Neutrophil (primary cell): ENCODE results near the gene S100A2.
A peak's percentile ranks its signal among the peaks of the same experiment; 100 is the strongest.

Experiments
- H3K27ac ChIP-seq: fragments of 200-600 bp; sonication (generic); 2 replicates; pipeline ENCODE4 v1.5.1; 2016; ENCODE audit warnings: mild to moderate bottlenecking, moderate library complexity
- H3K27me3 ChIP-seq: fragments of 200-600 bp; sonication (generic); 2 replicates; pipeline ENCODE4 v1.6.0; 2016; ENCODE audit warnings: mild to moderate bottlenecking
- H3K36me3 ChIP-seq: fragments of 200-600 bp; sonication (generic); 2 replicates; pipeline ENCODE4 v1.5.1; 2017
- H3K4me1 ChIP-seq, 2 experiments: fragments of 200-600 bp in 1 of 2; sonication (generic) in 1 of 2; 1 replicate in 1 of 2; 2 replicates in 1 of 2; pipeline versions ENCODE4 v1.5.1 to v1.6.1; 2013 to 2016; ENCODE audit warnings: low read depth in 1 of 2, low read length in 1 of 2, mild to moderate bottlenecking in 1 of 2, moderate library complexity in 1 of 2; ENCODE audit not compliant: control insufficient read depth in 1 of 2, insufficient read depth in 1 of 2
- H3K4me3 ChIP-seq, 2 experiments: fragments of 200-600 bp in 1 of 2; sonication (generic) in 1 of 2; 1 replicate in 1 of 2; 2 replicates in 1 of 2; pipeline ENCODE4 v1.5.1; 2013 to 2016; ENCODE audit warnings: low read depth in 1 of 2, low read length in 1 of 2, mild to moderate bottlenecking in 1 of 2, moderate library complexity in 1 of 2
- H3K9me3 ChIP-seq: fragments of 200-600 bp; sonication (generic); 2 replicates; pipeline ENCODE4 v1.5.1; 2016
- TF ChIP-seq, protein P1 (sequence below): fragments of 200-600 bp; sonication (generic); IDR thresholded peaks from 2 replicates; pipeline ENCODE4 v1.5.1; 2016; ENCODE audit warnings: antibody characterized with exemption

The S100A2 gene

DNA sequence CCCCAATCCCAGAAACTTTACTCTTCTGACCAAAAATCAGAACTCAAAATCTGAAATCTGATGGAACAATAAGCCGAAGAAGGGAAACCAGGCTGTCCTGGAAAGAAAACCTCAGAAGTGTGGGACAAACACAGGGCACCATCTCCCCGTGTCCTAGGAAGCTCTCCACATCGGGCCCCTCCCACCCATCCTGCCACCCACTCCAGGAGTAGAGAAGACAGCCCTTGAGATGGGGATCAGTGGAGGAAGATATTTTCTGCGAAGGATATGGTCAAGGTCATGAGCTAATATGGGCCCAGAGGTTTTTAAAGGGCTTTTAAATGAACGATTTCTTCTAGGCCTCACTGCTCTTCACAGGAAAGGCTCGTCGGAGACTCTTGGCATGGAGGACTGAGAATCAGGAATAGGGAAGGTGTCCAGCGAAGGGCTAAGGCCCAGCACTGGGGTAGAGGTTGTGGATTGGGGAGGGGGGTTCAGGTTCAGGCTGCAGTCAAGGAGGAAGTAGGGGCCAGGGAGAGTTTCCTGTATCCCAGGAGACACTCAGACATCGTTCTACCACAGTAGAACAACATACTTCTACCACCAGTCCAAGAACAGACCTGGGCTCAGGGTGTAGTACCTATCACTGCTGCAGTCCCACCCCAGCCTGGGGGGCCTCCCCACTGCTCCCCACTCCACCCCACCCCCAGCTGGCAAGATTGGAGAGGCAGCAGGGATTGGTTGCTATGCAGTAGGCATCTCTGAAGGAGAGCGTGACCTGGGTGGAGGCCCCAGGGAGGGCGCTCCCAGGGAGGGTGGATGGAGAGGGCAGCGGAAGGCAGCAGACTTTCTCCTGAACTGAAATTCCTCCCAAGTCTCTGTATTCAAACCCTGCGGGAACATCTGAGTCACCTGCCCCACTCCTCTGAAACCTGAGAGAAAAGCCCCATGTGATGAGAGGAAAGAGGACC lies 23.7 kb downstream of the S100A2 start:
- H3K27me3 ChIP-seq, result no peaks in the 10 kb centered on the region
- H3K27ac ChIP-seq, result peak overlapping the region; percentile 97
- H3K4me3 ChIP-seq, result peak overlapping the region; percentile 51 to 76
- TF ChIP-seq, protein P1, sequence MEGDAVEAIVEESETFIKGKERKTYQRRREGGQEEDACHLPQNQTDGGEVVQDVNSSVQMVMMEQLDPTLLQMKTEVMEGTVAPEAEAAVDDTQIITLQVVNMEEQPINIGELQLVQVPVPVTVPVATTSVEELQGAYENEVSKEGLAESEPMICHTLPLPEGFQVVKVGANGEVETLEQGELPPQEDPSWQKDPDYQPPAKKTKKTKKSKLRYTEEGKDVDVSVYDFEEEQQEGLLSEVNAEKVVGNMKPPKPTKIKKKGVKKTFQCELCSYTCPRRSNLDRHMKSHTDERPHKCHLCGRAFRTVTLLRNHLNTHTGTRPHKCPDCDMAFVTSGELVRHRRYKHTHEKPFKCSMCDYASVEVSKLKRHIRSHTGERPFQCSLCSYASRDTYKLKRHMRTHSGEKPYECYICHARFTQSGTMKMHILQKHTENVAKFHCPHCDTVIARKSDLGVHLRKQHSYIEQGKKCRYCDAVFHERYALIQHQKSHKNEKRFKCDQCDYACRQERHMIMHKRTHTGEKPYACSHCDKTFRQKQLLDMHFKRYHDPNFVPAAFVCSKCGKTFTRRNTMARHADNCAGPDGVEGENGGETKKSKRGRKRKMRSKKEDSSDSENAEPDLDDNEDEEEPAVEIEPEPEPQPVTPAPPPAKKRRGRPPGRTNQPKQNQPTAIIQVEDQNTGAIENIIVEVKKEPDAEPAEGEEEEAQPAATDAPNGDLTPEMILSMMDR, result no peak
- H3K4me1 ChIP-seq, result peaks cover 84 to 95% of the 10 kb centered on the region in 2 experiments
- H3K9me3 ChIP-seq, result no peaks in the 10 kb centered on the region
- peaks cover 22% of the 10 kb centered on the region for H3K36me3 ChIP-seq

DNA sequence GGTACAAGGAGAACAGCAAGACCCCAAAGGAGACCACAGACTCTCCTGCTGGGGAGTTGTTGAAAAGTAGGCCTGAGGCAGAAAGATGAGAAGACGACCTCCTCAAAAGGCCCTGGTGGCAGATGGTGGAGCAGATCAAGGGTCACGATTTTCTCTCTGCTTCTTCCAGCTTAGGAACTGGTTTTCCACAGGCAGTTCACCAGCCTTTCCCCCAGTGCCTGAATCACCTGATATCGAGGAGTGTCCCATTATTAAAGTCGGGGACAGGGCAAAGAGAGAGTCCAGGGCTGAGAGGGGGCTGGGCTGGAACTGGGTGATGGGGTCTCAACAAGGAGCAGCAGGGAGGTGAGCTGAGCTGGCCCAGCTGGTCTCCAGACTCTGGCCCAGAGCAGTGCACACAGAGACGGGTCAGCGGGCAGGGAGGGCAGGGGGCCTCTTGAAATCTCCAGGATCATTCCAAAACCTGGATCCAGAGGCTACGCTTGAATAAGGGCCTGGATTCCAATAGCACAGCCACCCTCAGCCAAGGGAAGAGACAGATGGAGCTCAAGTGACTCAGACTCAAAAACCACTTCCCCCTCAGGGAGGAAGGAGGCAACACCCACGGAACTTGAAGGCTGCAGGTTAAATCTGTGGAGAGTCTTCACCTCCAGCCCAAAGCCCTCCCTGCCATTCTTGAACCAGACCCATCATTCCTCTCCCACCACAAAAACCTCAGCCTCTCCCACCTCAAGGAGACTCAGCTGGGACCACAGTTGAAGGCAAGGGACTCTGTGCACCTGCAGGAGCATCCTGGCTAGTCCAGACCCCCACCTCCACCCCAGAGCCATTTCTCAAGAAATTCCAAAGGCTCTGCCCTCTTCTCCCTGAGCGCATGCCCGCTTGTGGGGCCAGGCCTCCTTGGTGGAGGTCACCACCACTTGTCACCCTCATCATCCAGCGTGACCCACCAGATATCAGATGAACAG lies 25.0 kb downstream of the S100A2 start, which contains the start of gene S100A5:
S100A5 (minus strand) TSS at position 541 of the 968 bp plus-strand sequence. CDS start 743 bp downstream, outside the sequence.
- TF ChIP-seq, protein P1, result no peak
- Histone ChIP-seq H3K9me3 (no peaks in the 10 kb centered on the region), H3K4me1 (peaks cover 82 to 95% of the 10 kb centered on the region in 2 experiments), H3K27me3 (no peaks in the 10 kb centered on the region), H3K4me3 (peak within 1 kb of the TSS; percentile 51 to 76), H3K36me3 (peaks cover 22% of the 10 kb centered on the region), H3K27ac (peak within 1 kb of the TSS; percentile 97)

DNA sequence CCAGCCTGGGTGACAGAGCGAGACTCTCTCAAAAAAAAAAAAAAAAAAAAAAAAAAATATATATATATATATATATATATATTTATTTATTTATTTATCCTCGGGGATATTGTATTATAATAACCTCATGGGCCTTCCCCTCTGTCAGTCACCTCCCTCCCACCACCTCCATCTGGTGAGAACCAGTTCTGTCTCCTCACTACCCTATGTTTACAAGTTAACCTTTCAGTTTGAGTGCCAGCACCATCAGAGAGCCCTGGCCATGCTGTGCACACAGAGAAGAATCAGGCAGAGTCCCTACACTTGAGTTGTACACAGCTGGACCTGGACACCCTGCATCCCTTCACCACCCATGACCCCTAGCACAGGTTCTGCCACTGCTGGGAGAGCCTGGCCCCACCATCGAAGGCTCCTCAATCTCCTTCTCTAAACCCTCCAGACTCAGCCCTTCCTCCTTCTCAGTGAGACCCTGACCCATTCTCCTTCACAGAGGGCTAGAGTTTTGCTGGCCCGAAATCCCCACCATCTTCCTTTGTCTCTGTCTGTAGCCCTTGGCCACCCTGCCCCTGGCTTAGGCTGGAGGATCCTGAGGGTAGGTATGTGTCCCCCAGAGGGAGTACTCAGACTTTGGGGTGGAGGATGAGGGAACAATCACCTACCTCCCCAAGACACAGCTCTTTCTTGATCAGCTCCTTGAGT lies 26.1 kb downstream of the S100A2 start:
- Histone ChIP-seq H3K4me3 (peak overlapping the region in 1 of 2 experiments; percentile 76), H3K36me3 (peaks cover 25% of the 10 kb centered on the region), H3K9me3 (no peaks in the 10 kb centered on the region), H3K27me3 (no peaks in the 10 kb centered on the region), H3K27ac (peak overlapping the region; percentile 97), H3K4me1 (peaks cover 80 to 95% of the 10 kb centered on the region in 2 experiments)
- TF ChIP-seq, protein P1, result no peak

DNA sequence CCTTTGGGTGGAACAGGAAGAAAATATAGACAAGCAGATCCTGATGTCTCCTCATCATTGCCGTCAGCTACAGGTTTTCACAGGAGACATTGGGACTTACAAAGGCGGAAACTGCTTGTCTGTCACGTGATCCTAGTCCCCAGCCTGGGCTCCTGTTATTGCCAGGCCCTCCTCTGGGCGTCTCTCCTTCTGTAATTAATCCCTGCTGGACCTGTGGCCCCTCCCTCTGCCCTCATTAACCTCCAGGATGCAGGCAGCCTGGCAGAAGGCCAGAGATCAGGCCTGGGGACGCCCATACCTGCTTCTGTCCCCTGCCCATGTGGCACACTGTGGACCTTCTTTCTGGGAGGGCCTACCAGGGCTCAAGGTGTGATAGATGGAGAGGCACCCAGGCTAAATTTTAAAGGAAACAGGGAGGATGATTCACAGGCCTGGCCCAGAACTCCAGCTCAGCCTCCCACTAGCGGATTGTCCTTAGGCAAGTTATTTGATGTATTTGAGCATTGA lies 27.3 kb downstream of the S100A2 start:
- peaks cover 24% of the 10 kb centered on the region for H3K36me3 ChIP-seq
- H3K4me1 ChIP-seq, result peaks cover 80 to 95% of the 10 kb centered on the region in 2 experiments
- no peak overlapping the region for H3K4me3 ChIP-seq
- no peaks in the 10 kb centered on the region for H3K9me3 ChIP-seq
- TF ChIP-seq, protein P1, result no peak
- H3K27me3 ChIP-seq, result no peaks in the 10 kb centered on the region
- peak overlapping the region; percentile 92 for H3K27ac ChIP-seq

DNA sequence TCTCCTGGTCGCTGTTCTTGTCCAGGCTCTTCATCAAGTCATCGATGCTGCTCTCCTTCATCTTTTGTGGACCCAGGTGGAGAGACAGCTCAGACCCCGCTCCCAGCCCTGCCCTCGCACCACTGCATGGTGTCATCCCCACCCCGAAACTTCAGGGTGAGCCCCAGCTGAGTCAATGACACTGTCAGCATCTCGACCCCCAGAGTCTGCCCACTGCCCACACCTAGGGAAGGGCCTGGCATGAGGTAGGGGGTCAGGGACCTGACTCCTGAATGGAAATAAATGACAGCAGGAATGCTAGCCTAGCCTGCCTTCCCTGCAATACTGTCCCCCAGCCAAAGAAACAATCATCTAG lies 28.3 kb downstream of the S100A2 start:
- Histone ChIP-seq H3K27ac (peak overlapping the region; percentile 92), H3K4me3 (no peak overlapping the region), H3K36me3 (peaks cover 14% of the 10 kb centered on the region), H3K27me3 (no peaks in the 10 kb centered on the region), H3K4me1 (peaks cover 80 to 95% of the 10 kb centered on the region in 2 experiments), H3K9me3 (no peaks in the 10 kb centered on the region)
- TF ChIP-seq, protein P1, result no peak
